GM19238 (cell line): ENCODE data around the gene WHRN.

ENCODE experiments used
- DNase-seq: peaks from one replicate; pipeline ENCODE4 v3.0.0; 2011; ENCODE audit warnings: low spot score; ENCODE audit not compliant: insufficient read length

Gene WHRN

GRCh38 chr9:114369216-114370130, 135.8 kb downstream of the WHRN start:
- no peak for DNase-seq

DNA sequence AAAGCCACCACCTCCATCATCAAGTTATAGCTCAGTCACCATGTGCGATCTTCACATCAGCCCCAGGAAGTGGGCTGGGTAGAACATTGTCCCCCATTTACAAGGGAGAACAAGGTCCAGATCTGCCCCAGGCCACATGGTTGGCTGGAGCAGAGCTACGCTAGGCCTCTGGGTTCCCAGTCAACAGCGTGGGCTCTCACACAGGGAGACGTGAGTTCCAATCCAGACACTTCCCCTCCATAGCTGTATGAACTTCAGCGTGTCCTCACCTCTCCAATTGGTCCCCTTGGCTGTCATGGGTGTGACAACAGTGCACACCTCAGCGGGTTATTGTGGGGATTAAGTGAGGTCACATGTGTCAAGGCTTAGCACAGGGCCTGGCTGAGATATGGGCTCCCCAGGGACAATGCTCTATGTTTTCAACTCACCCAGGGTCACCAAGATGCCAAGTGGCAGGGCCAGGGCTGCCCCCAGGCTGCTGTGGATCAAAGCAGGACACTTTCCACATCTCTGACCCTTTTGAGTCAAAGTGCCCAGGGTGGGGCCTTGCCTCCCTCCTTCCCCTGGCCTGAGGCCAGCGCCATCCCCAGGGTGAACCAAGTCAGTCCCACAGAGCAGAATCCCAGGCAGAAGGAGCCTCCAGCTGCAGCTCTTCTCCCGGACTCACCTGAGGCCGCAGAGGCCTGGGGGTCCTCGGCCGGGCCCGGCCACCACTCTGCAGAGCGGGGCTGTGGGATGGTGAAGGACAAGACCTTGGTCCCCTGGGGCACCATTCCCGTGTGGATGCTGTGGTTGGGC, 137.3 kb downstream of the WHRN start:
- DNase-seq = no peak

DNA sequence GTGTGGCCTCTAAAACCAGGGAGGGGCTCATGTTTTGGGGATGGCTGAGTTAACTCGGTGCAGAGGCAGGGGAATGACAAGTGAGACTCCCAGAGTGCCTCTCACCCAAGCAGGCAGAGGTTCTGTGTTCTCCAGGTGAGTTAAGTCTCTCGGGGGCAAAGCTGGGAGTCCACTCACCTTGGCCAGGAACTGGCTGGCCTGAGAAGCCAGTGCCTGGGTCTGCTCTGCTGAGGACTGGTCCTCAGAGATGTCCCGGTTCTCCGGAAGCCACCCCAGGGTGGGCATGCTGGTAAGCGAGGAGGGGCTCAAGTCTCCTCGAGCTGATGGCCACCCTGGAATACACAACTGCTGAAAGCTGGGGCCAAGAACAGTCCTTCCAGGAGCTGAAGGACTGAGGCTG, 137.9 kb downstream of the WHRN start:
- DNase-seq = no peak

DNA sequence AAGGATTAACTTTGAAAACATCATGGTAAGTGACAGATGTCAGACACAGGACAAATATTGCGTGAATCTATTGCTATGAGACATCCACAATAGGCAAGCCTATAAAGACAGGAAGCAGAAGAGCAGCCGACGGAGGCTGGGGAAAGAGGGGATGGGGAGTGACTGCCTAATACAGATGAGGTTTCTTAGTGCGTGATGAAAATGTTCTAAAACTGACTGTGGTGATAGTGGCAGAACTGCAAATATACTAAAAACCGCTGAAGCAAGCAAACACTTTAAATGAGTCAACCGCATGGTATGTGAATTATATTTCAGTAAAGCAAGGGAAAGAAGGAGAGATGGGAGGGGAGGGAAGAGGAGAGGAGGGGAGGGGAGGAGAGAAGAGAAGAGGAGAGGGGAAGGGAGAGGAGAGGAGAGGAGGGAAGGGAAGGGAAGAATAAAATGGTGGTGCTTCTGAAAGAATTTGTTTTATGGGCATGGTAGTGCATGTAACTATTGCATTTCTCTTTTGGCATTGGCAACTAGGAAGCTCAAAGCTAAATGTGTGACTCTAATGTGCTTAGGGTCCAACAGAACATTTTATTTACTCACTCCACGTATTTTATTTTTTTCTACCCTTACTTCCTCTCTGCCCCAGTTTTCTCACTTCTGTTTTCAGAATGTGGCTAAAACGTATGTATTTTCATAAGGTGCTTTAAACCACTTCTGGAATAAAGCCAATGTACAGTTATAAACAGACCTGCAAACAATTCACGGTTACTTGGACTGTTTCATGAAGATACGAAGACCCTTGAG, 138.7 kb downstream of the WHRN start:
- no peak for DNase-seq

DNA sequence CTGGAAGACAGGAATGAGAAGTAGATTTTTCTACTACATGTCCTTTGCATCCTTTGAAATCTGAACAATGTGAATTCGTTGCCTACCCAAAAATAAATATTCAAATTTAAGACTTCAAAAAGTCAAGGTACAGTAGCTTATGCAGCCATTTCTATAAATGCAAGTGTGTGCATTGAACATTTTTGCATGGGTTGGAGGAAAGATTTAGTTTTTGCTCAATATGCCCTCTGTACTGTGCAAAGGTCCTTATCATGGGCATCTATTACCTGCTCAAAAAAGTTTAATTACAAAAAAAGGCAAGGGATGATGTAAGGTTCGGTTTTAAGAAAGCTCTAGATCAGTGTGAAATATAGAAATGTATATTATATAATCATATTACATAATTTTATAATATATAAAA, 140.1 kb downstream of the WHRN start:
- DNase-seq = no peak

GRCh38 chr9:114364134-114365041, 140.9 kb downstream of the WHRN start:
- DNase-seq = no peak

DNA sequence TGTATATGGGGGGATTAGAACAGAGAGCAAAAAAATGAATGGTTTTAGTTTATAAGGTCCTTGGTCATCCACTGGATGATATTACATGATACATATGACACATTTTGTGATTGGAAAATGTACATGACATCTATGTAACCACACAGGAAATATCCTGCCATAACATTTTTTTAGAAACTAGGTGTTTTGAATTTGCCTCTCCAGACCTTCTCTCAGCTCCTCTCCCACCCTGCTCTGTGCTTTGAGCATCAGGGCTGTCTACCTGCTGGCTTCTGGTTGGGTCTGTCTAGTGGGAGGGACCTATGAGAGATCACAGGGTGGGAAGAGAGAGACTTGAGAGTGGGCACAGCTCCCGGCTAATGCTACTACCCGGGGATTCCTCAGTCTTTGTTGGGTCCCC, 141.8 kb downstream of the WHRN start:
- DNase-seq = no peak

GRCh38 chr9:114362394-114362793, 142.9 kb downstream of the WHRN start:
- DNase-seq = no peak

DNA sequence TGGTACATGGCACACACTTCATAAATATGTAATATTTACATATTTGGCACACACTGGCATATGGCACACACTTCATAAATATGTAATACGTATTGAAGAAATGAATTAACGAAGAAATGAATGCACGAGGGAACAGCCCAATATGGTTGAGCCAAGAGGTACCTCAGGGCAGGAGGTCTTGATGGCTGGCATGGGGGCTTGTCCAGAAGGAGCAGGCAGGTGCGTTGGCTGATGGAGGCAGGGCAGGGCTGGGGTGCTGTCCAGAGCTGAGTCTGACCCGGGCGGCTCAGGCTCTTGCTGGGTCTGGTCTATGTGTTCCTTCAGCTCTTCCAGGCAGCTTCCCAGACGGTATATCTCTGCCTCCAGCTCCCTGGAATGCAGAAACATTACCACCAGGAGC, 143.7 kb downstream of the WHRN start:
- no peak for DNase-seq

GRCh38 chr9:114359801-114360200, 145.5 kb downstream of the WHRN start:
- no peak for DNase-seq

DNA sequence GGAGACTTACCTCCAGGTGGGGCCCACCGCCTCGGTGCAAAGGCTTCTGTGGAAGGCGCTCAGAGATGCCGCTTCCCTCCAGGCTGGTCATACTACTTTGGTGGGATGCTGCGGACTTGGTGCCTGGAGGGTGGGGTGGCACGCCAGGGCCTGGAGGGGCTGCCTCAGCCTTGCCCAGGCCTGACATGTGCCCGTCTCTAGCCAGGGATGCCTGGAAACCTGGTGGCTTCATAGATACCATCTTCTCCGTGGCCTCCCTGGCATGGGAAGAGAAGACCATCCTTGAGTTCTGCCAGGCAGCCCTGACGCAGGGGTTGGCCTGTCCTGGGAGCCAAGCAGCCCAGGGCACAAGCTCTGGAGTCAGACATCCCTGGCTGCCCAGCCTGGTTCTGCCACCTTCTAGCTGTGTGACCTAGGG, 147.4 kb downstream of the WHRN start:
- no peak for DNase-seq

DNA sequence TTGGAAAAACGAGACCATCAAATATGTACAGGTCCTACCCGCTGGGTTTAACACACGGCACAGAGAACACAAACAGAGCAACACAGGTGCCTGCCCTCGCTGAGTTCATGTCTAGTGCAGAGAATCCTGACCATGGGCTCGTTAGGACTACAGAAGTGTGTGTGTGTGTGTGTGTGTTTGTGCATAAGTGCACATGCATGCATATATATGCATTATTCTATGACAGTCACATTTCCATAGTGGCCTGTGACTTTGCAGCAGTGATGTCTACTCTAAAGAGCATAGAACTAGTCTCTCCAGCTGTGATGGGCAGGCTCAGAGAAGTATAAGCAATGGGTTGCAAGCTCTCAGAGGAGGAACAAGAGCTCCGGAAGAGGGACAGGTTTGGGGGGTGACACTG, 147.9 kb downstream of the WHRN start:
- no peak for DNase-seq

- no peak for DNase-seq
These were observed 148.5 kb downstream of the WHRN start for GRCh38 chr9:114356792-114357191.

- no peak for DNase-seq
These were observed 149.5 kb downstream of the WHRN start for GRCh38 chr9:114355821-114356220.
